ENCODE results near the gene TTLL8.
A peak's percentile ranks its signal among the peaks of the same experiment; 100 is the strongest.

Gene TTLL8

GRCh38 chr22:50058061-50058905 lies at the start of gene TTLL8:
TTLL8 (minus strand) TSS chr22:50058298.
- no peak for DNase-seq (ENCODE audit: extremely low spot score)
- POLR2A ChIA-PET, result interaction anchor here (1.0 kb wide), 1 partner anchor 19 kb away, joined by 3 read pairs; no protein-coding TSS in a partner anchor
- TF ChIP-seq HDGF (IDR thresholded peaks at IDR 0.05; ENCODE audit: borderline replicate concordance) (no peak), FOXK2 (IDR thresholded peaks at IDR 0.05) (no peak), PKNOX1 (IDR thresholded peaks at IDR 0.05) (no peak), ARNT (IDR thresholded peaks at IDR 0.05) (no peak), ZNF384 (IDR thresholded peaks at IDR 0.05) (no peak), ELF4 (IDR thresholded peaks at IDR 0.05) (no peak), TARDBP (IDR thresholded peaks at IDR 0.05) (no peak), LEF1 (IDR thresholded peaks at IDR 0.05; ENCODE audit: borderline replicate concordance) (no peak), CTBP1 (IDR thresholded peaks at IDR 0.05; ENCODE audit: borderline replicate concordance) (no peak), NFRKB (IDR thresholded peaks at IDR 0.05) (no peak)
- CTCF ChIA-PET, result interaction anchor here (1.1 to 1.3 kb wide), 2 partner anchors 8 to 62 kb away, joined by 3 read pairs; no protein-coding TSS in a partner anchor

GRCh38 chr22:50107529-50107928 lies 49.4 kb upstream of the TTLL8 start:
- POLR2A ChIA-PET, result no interaction called here
- DNase-seq (ENCODE audit: extremely low spot score), result no peak
- CTCF ChIA-PET, result no interaction called here
- TF ChIP-seq SUZ12 (IDR thresholded peaks at IDR 0.05) (no peak), FOXK2 (IDR thresholded peaks at IDR 0.05) (no peak), CTBP1 (IDR thresholded peaks at IDR 0.05; ENCODE audit: borderline replicate concordance) (no peak)

GRCh38 chr22:50105208-50106100 lies 47.4 kb upstream of the TTLL8 start:
- DNase-seq (ENCODE audit: extremely low spot score), result peak; percentile 20
- ChIA-PET CTCF (interaction anchor here (0.6 to 1.3 kb wide), 2 partner anchors 55 to 75 kb away, joined by 4 read pairs; no protein-coding TSS in a partner anchor), POLR2A (interaction anchor here (1.9 kb wide), 1 partner anchor 20 kb away, joined by 8 read pairs; the partner anchor contains the start of gene MLC1)
- TF ChIP-seq ZNF384 (IDR thresholded peaks at IDR 0.05) (no peak), LEF1 (IDR thresholded peaks at IDR 0.05; ENCODE audit: borderline replicate concordance) (no peak), CTBP1 (IDR thresholded peaks at IDR 0.05; ENCODE audit: borderline replicate concordance) (no peak), ARNT (IDR thresholded peaks at IDR 0.05) (no peak), TARDBP (IDR thresholded peaks at IDR 0.05) (no peak), FOXK2 (IDR thresholded peaks at IDR 0.05) (no peak), FOXA1 (IDR thresholded peaks at IDR 0.05) (no peak), BHLHE40 (IDR thresholded peaks at IDR 0.05; ENCODE audit: borderline replicate concordance) (no peak), L3MBTL2 (conservative IDR thresholded peaks at IDR 0.05) (no peak), NFRKB (IDR thresholded peaks at IDR 0.05) (no peak), HDGF (IDR thresholded peaks at IDR 0.05; ENCODE audit: borderline replicate concordance) (no peak), FOXM1 (IDR thresholded peaks at IDR 0.05; ENCODE audit: borderline replicate concordance) (no peak), ELF4 (IDR thresholded peaks at IDR 0.05) (no peak), SP1 (IDR thresholded peaks at IDR 0.05) (no peak), SUZ12 (IDR thresholded peaks at IDR 0.05) (no peak)

- POLR2A ChIA-PET, result interaction anchor here (1.9 kb wide), 1 partner anchor 19 kb away, joined by 8 read pairs; the partner anchor contains the start of gene MLC1
- peak; percentile 6 for DNase-seq (ENCODE audit: extremely low spot score)
- TF ChIP-seq SP1 (IDR thresholded peaks at IDR 0.05), result no peak
- CTCF ChIA-PET, result no interaction called here
These were observed 46.0 kb upstream of the TTLL8 start for GRCh38 chr22:50104141-50104544.

GRCh38 chr22:50102946-50103345 lies 44.8 kb upstream of the TTLL8 start:
- CTCF ChIA-PET, result no interaction called here
- TF ChIP-seq FOXA1 (IDR thresholded peaks at IDR 0.05) (no peak), NFRKB (IDR thresholded peaks at IDR 0.05) (no peak), L3MBTL2 (conservative IDR thresholded peaks at IDR 0.05) (peak; percentile 51), PKNOX1 (IDR thresholded peaks at IDR 0.05) (no peak), LEF1 (IDR thresholded peaks at IDR 0.05; ENCODE audit: borderline replicate concordance) (no peak), FOXM1 (IDR thresholded peaks at IDR 0.05; ENCODE audit: borderline replicate concordance) (no peak)
- peak; percentile 16 for DNase-seq (ENCODE audit: extremely low spot score)
- POLR2A ChIA-PET, result no interaction called here

GRCh38 chr22:50101870-50102565 lies 43.9 kb upstream of the TTLL8 start:
- ChIA-PET CTCF (no interaction called here), POLR2A (no interaction called here)

More at GRCh38 chr22:50101870-50102565, 43.9 kb upstream of the TTLL8 start:
- no peak for DNase-seq (ENCODE audit: extremely low spot score)
- TF ChIP-seq L3MBTL2 (conservative IDR thresholded peaks at IDR 0.05), result no peak
- no peak for TF ChIP-seq FOXA1 (IDR thresholded peaks at IDR 0.05)
- TF ChIP-seq BHLHE40 (IDR thresholded peaks at IDR 0.05; ENCODE audit: borderline replicate concordance), result no peak
- TF ChIP-seq PKNOX1 (IDR thresholded peaks at IDR 0.05), result no peak
- TF ChIP-seq FOXM1 (IDR thresholded peaks at IDR 0.05; ENCODE audit: borderline replicate concordance), result no peak
- TF ChIP-seq ELF4 (IDR thresholded peaks at IDR 0.05), result no peak
- TF ChIP-seq SUZ12 (IDR thresholded peaks at IDR 0.05), result no peak
- TF ChIP-seq ARNT (IDR thresholded peaks at IDR 0.05), result no peak
- TF ChIP-seq SP1 (IDR thresholded peaks at IDR 0.05), result no peak
- no peak for TF ChIP-seq NFRKB (IDR thresholded peaks at IDR 0.05)
- no peak for TF ChIP-seq FOXK2 (IDR thresholded peaks at IDR 0.05)
- TF ChIP-seq HDGF (IDR thresholded peaks at IDR 0.05; ENCODE audit: borderline replicate concordance), result no peak
- TF ChIP-seq LEF1 (IDR thresholded peaks at IDR 0.05; ENCODE audit: borderline replicate concordance), result no peak
- TF ChIP-seq ZNF384 (IDR thresholded peaks at IDR 0.05), result no peak
- no peak for TF ChIP-seq TARDBP (IDR thresholded peaks at IDR 0.05)
- TF ChIP-seq CTBP1 (IDR thresholded peaks at IDR 0.05; ENCODE audit: borderline replicate concordance), result no peak
